SK-N-SH treated with all-trans-retinoic acid at 6 μM for 48 hours (cell line): ENCODE data around the gene C11orf68.

Experiments used
- POU6F1 ChIP-seq: fragments of 250-450 bp; sonication (Bioruptor Pico); IDR thresholded peaks from 2 replicates; pipeline ENCODE4 v1.8.0; 2021; ENCODE audit warnings: low read depth, mild to moderate bottlenecking, moderate library complexity, borderline replicate concordance
- TCF4 ChIP-seq: fragments of 250-450 bp; sonication (Bioruptor Pico); IDR thresholded peaks from 2 replicates; pipeline ENCODE4 v1.8.0; 2021; ENCODE audit warnings: mild to moderate bottlenecking, moderate library complexity, borderline replicate concordance
- ZFP3 ChIP-seq: fragments of 250-450 bp; sonication (Bioruptor Pico); IDR thresholded peaks from 2 replicates; pipeline ENCODE4 v1.5.0; 2020; ENCODE audit warnings: mild to moderate bottlenecking, moderate library complexity
- ZFP30 ChIP-seq: fragments of 450-650 bp; formaldehyde crosslinking; IDR thresholded peaks from 2 replicates; pipeline ENCODE4 v1.5.0; 2022; ENCODE audit warnings: mild to moderate bottlenecking, moderate library complexity
- ZNF70 ChIP-seq: fragments of 450-650 bp; formaldehyde crosslinking; IDR thresholded peaks from 2 replicates; pipeline ENCODE4 v1.5.0; 2020; ENCODE audit warnings: mild to moderate bottlenecking, moderate library complexity

- 0 out of 2 replicates have a peak, but pooled peaks have one; percentile 32 for TF ChIP-seq TCF4
- TF ChIP-seq ZFP3 (CRISPR knock-in tag), result no peak
- TF ChIP-seq ZNF70 (CRISPR knock-in tag), result no peak
- TF ChIP-seq ZFP30 (CRISPR knock-in tag), result no peak
- TF ChIP-seq POU6F1, result no peak
Measured at GRCh38 chr11:65934014-65934413, 15.2 kb upstream of the C11orf68 start.
